Hepatocyte (in vitro differentiated cells): ENCODE measurements around the gene CYP27B1. TPM values are rescaled to one million over a fixed set of nuclear protein-coding genes. Genes with fewer than 3 reads are reported as not detected.

Experiments used
- DNase-seq: peaks from one replicate; pipeline ENCODE4 v3.0.0-alpha.2; 2016; ENCODE audit warnings: low spot score
- H2AFZ ChIP-seq: fragments of 200-600 bp; sonication (generic); 2 replicates; pipeline ENCODE4 v1.6.0; 2016; ENCODE audit warnings: antibody characterized with exemption, mild to moderate bottlenecking
- H3K27ac ChIP-seq: fragments of 200-600 bp; sonication (generic); 2 replicates; pipeline ENCODE4 v1.5.1; 2016; ENCODE audit warnings: mild to moderate bottlenecking
- H3K27me3 ChIP-seq: fragments of 200-600 bp; sonication (generic); 2 replicates; pipeline ENCODE4 v1.6.1; 2016
- H3K36me3 ChIP-seq: fragments of 200-600 bp; sonication (generic); replicated peaks from 2 replicates; pipeline ENCODE4 v1.5.1; 2016; ENCODE audit warnings: low read depth; ENCODE audit not compliant: insufficient read depth
- H3K4me1 ChIP-seq: fragments of 200-600 bp; sonication (generic); 2 replicates; pipeline ENCODE4 v1.5.1; 2016; ENCODE audit warnings: mild to moderate bottlenecking, moderate library complexity; ENCODE audit not compliant: insufficient read depth
- H3K4me2 ChIP-seq: fragments of 200-600 bp; sonication (generic); 2 replicates; pipeline ENCODE4 v1.6.0; 2016
- H3K4me3 ChIP-seq: fragments of 200-600 bp; sonication (generic); 2 replicates; pipeline ENCODE4 v1.5.1; 2016; ENCODE audit warnings: mild to moderate bottlenecking
- H3K79me2 ChIP-seq: fragments of 200-600 bp; sonication (generic); 2 replicates; pipeline ENCODE4 v1.6.0; 2017; ENCODE audit warnings: mild to moderate bottlenecking
- H3K9me2 ChIP-seq: fragments of 200-600 bp; sonication (generic); replicated peaks from 2 replicates; pipeline ENCODE4 v1.6.0; 2017; ENCODE audit warnings: mild to moderate bottlenecking; ENCODE audit not compliant: insufficient read depth
- H3K9me3 ChIP-seq: fragments of 200-600 bp; sonication (generic); 2 replicates; pipeline ENCODE4 v1.5.1; 2016; ENCODE audit warnings: low read depth, mild to moderate bottlenecking
- H4K20me1 ChIP-seq: fragments of 200-600 bp; sonication (generic); 2 replicates; pipeline ENCODE4 v1.6.0; 2016; ENCODE audit warnings: mild to moderate bottlenecking; ENCODE audit not compliant: insufficient read depth, poor library complexity, severe bottlenecking
- CTCF ChIP-seq: fragments of 200-600 bp; sonication (generic); IDR thresholded peaks from 2 replicates; pipeline ENCODE4 v1.5.1; 2016; ENCODE audit warnings: antibody characterized with exemption, mild to moderate bottlenecking; ENCODE audit not compliant: poor library complexity
- EZH2 ChIP-seq: fragments of 200-600 bp; sonication (generic); IDR thresholded peaks from 2 replicates; pipeline ENCODE4 v1.6.1; 2016; ENCODE audit warnings: antibody characterized with exemption, mild to moderate bottlenecking, borderline replicate concordance
- EZH2phosphoT487 ChIP-seq: fragments of 200-600 bp; sonication (generic); IDR thresholded peaks from one replicate; pipeline ENCODE4 v1.6.1; 2018; ENCODE audit warnings: antibody characterized with exemption, mild to moderate bottlenecking, low read depth, moderate library complexity; ENCODE audit not compliant: unreplicated experiment, severe bottlenecking
- WGBS: methylation state at CpG from one replicate; pipeline ENCODE4 v1.1.6; 2016; ENCODE audit warnings: low lambda C conversion rate; ENCODE audit errors: missing lambda C conversion rate; 5-methylcytosine and 5-hydroxymethylcytosine counted together
- polyA plus RNA-seq: library from polyadenylated mRNA; unstranded; fragments of >200 nt; fragmentation: Nextera tagmentation; extraction: Ambion mirVana; gene quantifications from 2 replicates; pipeline ENCODE4 v1.2.1, GENCODE V29; 2016
- total RNA-seq: library from RNA; depleted of rRNA; stranded (reverse); fragments of >200 nt; gene quantifications from 2 replicates; pipeline ENCODE4 v1.2.3, GENCODE V29; 2014

CYP27B1 gene
- total and polyA plus RNA-seq, 2 experiments from 2014 or later = 0.23 to 2.3 TPM

- no peak overlapping the region for H3K4me2 ChIP-seq
- no peaks in the 10 kb centered on the region for H3K27me3 ChIP-seq
- no peak for DNase-seq
- no peaks in the 10 kb centered on the region for H3K79me2 ChIP-seq
- no peak overlapping the region for H2AFZ ChIP-seq
- H3K9me2 ChIP-seq = no peaks in the 10 kb centered on the region
- peaks cover 5% of the 10 kb centered on the region for H3K4me1 ChIP-seq
- H4K20me1 ChIP-seq = no peaks in the 10 kb centered on the region
- H3K4me3 ChIP-seq = no peak overlapping the region
- 81% methylated on average over 17 of the region's 17 CpGs for WGBS
- H3K27ac ChIP-seq = no peak overlapping the region
- H3K9me3 ChIP-seq = no peaks in the 10 kb centered on the region
- TF ChIP-seq EZH2phosphoT487 (no peak), CTCF (no peak), EZH2 (no peak)
- H3K36me3 ChIP-seq = no peaks in the 10 kb centered on the region
These were observed 47.3 kb upstream of the CYP27B1 start for GRCh38 chr12:57813971-57814772.

GRCh38 chr12:57813111-57813970, 46.5 kb upstream of the CYP27B1 start:
- H3K4me3 ChIP-seq = no peak overlapping the region
- H3K9me3 ChIP-seq = no peaks in the 10 kb centered on the region
- no peak overlapping the region for H3K27ac ChIP-seq
- H4K20me1 ChIP-seq = no peaks in the 10 kb centered on the region
- H3K27me3 ChIP-seq = no peaks in the 10 kb centered on the region
- H2AFZ ChIP-seq = no peak overlapping the region
- H3K4me2 ChIP-seq = no peak overlapping the region
- no peaks in the 10 kb centered on the region for H3K36me3 ChIP-seq
- DNase-seq = no peak
- TF ChIP-seq EZH2phosphoT487 (no peak), EZH2 (no peak), CTCF (no peak)
- H3K79me2 ChIP-seq = no peaks in the 10 kb centered on the region
- H3K4me1 ChIP-seq = no peaks in the 10 kb centered on the region
- 91% methylated on average over 14 of the region's 14 CpGs for WGBS
- H3K9me2 ChIP-seq = no peaks in the 10 kb centered on the region

GRCh38 chr12:57811028-57811755, 44.3 kb upstream of the CYP27B1 start:
- WGBS = 93% methylated on average over 10 of the region's 10 CpGs
- no peaks in the 10 kb centered on the region for H3K36me3 ChIP-seq
- TF ChIP-seq CTCF (no peak), EZH2 (no peak), EZH2phosphoT487 (no peak)
- no peaks in the 10 kb centered on the region for H3K79me2 ChIP-seq
- no peak overlapping the region for H3K27ac ChIP-seq
- H3K4me1 ChIP-seq = no peaks in the 10 kb centered on the region
- no peak overlapping the region for H3K4me3 ChIP-seq
- no peaks in the 10 kb centered on the region for H4K20me1 ChIP-seq
- H3K9me3 ChIP-seq = no peaks in the 10 kb centered on the region
- no peak overlapping the region for H2AFZ ChIP-seq
- no peaks in the 10 kb centered on the region for H3K9me2 ChIP-seq
- H3K4me2 ChIP-seq = no peak overlapping the region
- no peak for DNase-seq
- H3K27me3 ChIP-seq = no peaks in the 10 kb centered on the region
